ENCODE measurements around the gene BARX2.

BARX2 gene

DNA sequence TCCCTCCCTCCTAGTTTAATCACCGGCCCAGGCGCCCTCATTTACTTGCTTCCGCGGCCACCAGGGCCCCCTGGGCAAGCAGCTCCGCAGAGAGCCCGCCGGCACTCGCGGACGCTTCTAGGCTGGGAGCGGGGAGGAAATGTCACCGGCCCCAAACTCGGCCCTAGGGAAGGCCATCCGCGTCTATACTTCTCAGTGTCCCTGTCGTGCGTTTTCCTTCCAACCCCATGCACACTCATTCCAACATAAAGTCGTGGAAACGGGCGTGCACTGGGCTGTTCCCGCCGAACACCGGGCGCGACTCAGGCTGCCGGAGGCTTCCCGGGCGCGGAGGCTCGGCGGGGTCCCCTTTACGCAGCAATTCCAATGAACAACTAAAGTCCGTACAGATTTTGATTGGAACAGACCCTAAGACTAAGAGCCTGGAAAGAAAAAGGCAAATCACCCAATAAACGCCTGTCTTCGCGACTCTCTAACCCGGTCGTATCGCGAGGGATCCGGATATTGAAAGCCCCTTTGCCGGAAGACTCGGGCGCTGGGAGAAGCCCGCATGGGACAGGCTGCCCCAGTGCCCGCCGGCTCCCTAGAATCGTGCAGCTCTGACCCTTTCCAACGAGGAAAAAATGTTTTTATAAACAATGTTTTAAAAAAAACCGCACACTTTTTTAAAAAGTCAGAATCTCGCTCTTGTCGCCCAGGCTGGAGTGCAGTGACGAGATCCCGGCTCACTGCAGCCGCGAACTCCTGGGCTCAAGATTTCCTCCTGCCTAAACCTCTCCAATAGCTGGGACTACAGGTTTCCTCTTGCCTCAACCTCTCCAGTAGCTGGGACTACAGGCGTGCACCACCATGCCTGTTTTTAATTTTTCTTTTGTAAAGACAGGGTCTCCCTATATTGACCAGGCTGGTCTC lies 1.3 kb upstream of the BARX2 start:
- DNase-seq (ENCODE audit: low read depth): no peak

GRCh38 chr11:129374993-129375750 lies 476 bp upstream of the BARX2 start:
- no peak for DNase-seq (ENCODE audit: low read depth)

DNA sequence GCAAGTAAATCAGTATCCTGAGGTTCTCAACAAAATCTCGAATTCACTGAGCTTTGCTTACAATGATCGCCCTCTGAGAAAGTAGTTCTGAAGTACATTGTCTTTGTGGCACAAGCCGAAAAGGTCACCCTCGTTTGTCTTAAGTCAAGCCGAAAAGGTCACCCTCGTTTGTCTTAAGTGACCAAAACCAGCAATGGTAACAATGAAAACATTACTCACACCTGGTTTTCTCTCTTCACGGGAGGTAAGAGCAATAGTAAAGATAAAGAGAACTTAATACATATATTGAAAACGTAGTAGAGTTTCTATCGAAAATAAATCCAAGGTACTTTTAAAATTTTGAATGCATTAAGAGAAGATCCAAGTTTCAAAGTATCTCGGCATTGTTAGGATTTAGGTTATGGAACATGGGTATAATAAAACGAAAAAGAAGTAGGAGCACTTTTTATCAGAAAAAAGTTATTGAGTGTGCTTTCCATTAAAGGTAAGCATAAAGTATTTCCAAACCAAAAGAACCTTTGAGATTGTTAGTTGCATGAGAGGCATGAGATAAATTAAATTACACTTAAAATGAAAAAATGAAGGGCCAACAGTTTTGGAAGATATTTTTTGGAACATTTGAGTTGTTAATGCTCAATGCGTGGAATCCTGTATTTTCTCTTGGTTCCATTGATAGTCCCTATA lies 1.2 kb downstream of the BARX2 start:
- no peak for DNase-seq (ENCODE audit: low read depth)

DNA sequence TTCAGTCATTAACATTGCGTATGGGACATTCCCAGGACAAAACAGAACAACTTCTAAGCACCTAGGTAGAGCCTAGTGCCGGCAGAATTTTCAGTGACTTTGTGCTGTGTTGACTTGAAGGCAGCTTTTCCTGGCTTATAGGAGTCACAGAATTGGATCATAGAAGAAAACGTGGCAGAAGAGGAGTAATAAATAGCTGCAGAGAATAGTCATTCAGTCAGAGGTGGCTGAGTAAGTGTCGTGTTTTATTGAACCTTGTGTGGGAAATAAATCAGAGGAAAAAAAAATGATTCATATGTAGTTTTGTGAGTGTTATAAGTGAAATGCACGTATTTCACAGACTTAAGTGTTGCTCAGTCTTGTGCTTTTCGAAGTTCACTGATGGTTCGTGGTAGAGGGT lies 2.1 kb downstream of the BARX2 start:
- DNase-seq (ENCODE audit: low read depth): no peak

DNA sequence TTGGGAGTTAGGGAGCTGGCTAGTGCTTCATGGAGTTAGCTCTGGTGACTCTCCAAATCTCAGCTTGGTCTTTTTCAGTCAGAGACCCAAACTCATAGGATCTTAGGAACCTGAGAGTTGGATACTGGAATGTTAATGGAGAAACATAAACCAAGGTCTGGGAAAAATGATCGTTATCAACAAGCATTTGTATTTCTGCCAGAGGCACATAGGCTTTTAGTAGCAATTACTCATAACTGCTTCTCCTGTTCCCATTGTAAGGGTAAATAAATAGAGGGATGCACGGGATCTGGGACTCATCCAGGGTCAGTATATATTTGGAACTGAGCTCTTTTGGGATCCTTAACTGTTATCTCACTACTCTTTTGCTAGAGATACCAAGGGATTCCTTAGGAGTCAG lies 4.8 kb downstream of the BARX2 start:
- DNase-seq (ENCODE audit: low read depth): no peak

DNA sequence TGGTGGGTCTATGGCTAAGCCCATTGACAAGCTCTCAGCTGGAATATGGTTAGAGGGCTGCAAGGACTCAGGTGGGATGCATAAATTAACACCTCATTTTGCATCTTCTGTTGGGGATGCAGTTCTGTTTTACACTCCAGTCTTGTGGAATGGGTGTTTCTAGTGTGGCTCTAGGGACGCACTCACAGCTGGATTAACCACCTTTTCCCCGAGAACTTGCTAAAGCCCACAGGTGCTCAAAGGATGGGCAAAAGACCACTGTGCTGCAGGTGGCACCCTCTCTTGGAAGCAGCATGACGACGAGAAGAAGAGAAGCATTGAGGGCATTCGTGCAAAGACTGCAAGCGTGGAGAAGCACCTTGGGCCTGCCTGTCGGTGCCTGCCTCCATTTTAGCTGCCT lies 6.9 kb downstream of the BARX2 start:
- no peak for DNase-seq (ENCODE audit: low read depth)

DNA sequence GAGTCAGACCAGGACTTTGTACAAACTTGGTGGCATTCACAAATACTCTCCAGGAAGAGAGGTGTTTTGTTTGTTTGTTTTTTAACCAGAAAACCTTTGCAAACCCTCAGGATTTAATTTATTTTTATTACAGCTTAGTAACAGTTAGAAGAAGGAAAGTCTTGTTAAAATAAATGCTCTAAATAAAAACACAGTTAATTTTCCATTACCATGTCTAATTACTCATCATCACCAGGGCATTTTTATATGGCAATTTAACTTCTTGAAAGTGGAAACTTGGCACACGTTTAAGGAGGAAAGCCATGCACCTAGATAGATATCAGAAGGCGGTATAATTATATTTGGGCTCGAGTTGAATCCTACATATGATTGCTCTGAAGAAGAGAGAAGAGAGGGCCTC lies 7.4 kb downstream of the BARX2 start:
- DNase-seq (ENCODE audit: low read depth): no peak

- DNase-seq (ENCODE audit: low read depth): no peak
Measured at GRCh38 chr11:129383502-129383901, 7.9 kb downstream of the BARX2 start.

DNA sequence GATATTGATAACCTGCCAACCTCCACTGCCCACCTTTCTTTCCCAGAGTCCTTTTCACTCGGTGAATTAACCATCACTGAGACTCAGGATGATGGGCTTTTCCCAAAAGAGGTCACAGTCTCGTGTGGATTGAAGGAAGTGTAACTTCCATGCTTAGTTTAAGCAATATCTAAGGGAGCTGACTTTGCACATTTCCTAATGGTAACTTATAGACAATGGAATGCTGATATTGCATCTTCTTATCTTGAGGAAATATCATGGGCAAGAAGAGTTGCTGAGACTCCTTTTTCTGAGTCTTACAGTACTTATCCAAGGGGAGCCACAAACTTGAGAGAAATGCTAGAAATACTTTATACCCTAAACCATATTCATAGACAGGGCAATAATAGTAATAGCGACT lies 8.8 kb downstream of the BARX2 start:
- DNase-seq (ENCODE audit: low read depth): no peak

GRCh38 chr11:129385801-129386200 lies 10.2 kb downstream of the BARX2 start:
- DNase-seq (ENCODE audit: low read depth): no peak

- DNase-seq (ENCODE audit: low read depth): no peak
Measured at GRCh38 chr11:129386795-129387397, 11.2 kb downstream of the BARX2 start.

- DNase-seq (ENCODE audit: low read depth): no peak
Measured at GRCh38 chr11:129387434-129387833, 11.8 kb downstream of the BARX2 start.

GRCh38 chr11:129388824-129389223 lies 13.2 kb downstream of the BARX2 start:
- no peak for DNase-seq (ENCODE audit: low read depth)

DNA sequence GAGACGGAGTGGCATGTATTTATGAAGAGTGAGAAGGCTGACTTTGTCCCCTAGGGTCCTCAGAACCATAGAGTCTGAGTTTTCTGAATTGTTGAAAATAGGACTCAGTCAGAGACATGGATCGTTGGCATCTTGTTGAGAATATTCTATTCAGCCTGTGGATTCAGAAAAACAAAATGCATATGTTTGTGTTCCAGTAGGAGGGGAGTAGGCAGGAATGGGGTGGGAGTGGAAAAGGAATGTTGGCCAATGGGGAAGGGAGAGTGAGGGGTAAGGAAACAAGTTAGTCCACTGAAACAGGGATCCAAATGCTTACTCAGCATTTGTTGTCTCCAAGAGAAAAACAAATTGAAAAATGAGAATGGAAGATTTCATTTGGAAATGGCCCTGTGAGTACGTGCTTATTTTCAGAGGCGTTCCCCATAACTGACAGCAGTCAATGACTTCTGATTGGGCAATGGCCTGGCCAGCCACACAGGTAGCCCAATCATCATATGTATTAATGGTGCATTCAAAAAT lies 14.7 kb downstream of the BARX2 start:
- no peak for DNase-seq (ENCODE audit: low read depth)

DNA sequence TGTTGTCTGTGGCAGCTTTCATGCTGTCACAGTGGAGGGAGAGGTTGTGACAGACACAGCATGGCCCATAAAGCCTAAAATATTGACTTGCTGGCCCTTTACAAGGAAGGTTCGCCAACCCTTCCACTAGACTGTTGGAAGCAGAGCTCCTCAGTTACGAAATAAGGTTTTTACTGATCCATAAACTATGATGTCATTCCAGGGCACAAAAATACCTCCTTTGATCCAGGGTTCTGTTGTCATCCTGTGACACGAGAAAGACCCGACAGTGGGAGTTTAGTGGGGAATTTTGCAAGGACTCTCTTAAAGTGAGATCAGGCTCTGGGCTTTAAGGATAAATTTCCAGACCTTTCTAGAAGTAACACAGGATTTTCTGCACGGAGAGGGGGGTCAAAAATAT lies 15.7 kb downstream of the BARX2 start:
- no peak for DNase-seq (ENCODE audit: low read depth)

DNA sequence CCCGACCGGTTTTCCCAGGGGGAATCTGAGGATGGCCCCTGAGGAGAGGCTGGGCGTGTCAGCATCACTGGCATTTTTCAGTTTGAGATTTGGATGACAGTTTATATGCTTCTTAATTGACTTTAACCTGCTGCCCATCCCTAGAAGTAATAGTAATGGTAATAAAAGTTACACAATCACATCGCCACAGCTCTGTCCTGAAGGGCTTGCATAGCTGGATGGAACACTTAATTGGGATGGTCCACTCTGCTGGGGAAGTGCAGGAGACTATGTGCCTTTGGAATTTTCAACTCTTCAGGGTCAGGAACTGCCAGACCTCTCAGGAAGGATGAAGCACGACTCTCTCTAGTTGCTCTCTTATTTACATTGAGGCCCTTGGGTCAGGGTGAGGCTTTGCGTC lies 16.2 kb downstream of the BARX2 start:
- no peak for DNase-seq (ENCODE audit: low read depth)

- DNase-seq (ENCODE audit: low read depth): no peak
Measured at GRCh38 chr11:129392995-129393394, 17.3 kb downstream of the BARX2 start.

DNA sequence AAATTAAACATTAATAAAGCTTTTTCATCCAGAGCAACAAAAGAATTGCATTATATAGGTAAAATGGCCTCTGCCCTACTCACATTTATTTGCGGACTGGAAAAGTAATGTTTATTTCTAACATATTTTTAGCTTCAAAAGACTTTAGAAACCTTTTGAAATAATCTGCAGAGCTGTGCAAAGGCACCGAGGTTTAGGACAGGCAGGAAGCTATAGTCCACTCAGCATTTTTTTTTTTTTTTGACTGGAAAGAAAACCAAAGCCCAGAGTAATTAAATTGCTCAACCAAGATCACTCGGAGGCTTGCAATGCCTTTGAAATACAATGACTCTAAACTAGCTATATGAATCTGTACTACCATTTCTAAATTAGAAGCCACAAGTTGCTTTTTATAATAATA lies 19.1 kb downstream of the BARX2 start:
- no peak for DNase-seq (ENCODE audit: low read depth)

GRCh38 chr11:129395432-129395831 lies 19.8 kb downstream of the BARX2 start:
- no peak for DNase-seq (ENCODE audit: low read depth)

DNA sequence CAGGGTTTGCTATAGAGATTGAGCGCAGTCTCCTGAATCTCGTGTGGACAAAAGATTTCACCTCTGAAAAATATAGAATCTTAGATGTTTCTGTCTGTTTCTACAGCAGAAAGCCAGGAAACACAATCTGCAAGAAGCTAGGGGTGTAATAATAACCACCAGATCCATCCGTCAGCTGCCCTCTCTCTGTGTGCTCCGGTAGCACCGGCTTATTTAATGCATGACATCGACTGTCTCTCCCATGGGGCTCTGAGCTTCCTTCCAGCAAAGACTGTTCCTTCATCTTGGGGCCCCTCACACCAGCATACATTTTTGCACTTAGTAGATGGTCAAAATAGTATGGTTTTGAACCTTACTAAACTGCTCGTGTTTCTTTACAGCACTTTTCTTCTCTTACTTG lies 20.2 kb downstream of the BARX2 start:
- no peak for DNase-seq (ENCODE audit: low read depth)

DNA sequence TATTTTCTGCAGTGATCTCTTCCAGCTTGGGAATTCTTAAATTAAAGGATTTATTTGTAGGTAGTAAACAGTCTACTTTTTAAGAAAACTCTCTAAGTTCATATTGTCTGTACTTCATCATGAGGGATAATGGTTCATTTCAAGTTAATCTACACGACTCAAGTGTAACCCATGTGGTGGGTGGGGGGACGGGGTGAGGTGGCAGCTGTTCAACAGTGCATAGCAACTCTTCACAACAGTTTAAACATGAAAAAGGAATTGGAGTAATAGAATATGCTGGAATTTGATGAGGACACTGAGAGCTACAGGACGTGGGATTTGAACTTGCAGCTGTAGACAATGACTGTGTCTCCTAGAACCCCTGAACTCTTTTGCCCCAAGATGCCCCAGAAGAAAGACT lies 20.8 kb downstream of the BARX2 start:
- no peak for DNase-seq (ENCODE audit: low read depth)

All from amniotic epithelial cell (primary cell).